ENCODE results near the gene SYNRG. TPM values are rescaled to one million over a fixed set of nuclear protein-coding genes. Genes with fewer than 3 reads are reported as not detected.
A peak's percentile ranks its signal among the peaks of the same experiment; 100 is the strongest.

SYNRG gene
- total and polyA plus RNA-seq, 2 of the 13 experiments (the other 11 are each of a cell fraction or from before 2014, with no cell fraction given): 7.3 to 8.7 TPM

- no peak for TF ChIP-seq REST (IDR thresholded peaks at IDR 0.05; ENCODE audit: borderline replicate concordance in 1 of 2, low read depth in 1 of 2, low read length in 2 of 2)
- no peak for TF ChIP-seq ZBTB8A (CRISPR knock-in tag; IDR thresholded peaks at IDR 0.05; ENCODE audit: borderline replicate concordance, low read depth)
- TF ChIP-seq ZNF687 (CRISPR knock-in tag; IDR thresholded peaks at IDR 0.05): peak; percentile 79
- TF ChIP-seq MLX (CRISPR knock-in tag; IDR thresholded peaks at IDR 0.05): no peak
- TF ChIP-seq DPF2 (CRISPR knock-in tag; IDR thresholded peaks at IDR 0.05; ENCODE audit: borderline replicate concordance, low read depth): no peak
- no peak for TF ChIP-seq ZFP90 (CRISPR knock-in tag; IDR thresholded peaks at IDR 0.05; ENCODE audit: borderline replicate concordance)
- no peak for TF ChIP-seq ZFYVE20 (CRISPR knock-in tag; IDR thresholded peaks at IDR 0.05; ENCODE audit: borderline replicate concordance, low read depth)
- no peak for TF ChIP-seq ZNF513 (CRISPR knock-in tag; conservative IDR thresholded peaks at IDR 0.05)
- TF ChIP-seq ZNF841 (CRISPR knock-in tag; IDR thresholded peaks at IDR 0.05; ENCODE audit: borderline replicate concordance): no peak
- no peak for TF ChIP-seq TAF1 (CRISPR knock-in tag; IDR thresholded peaks at IDR 0.05)
Measured at GRCh38 chr17:37490638-37491614, 118.3 kb downstream of the SYNRG start (continued).

Measured in HepG2 (cell line).